Renal pelvis (tissue), 12 donors: Measurements from ENCODE around the gene PLA2G2C. TPM values are rescaled to one million over a fixed set of nuclear protein-coding genes. Genes with fewer than 3 reads are reported as not detected.
"Not testable (repeated sequence)": the region's sequence is repeated elsewhere in the genome, so short reads cannot be mapped to it uniquely, and the experiment has no call there.

Source experiments
- DNase-seq: peaks from one replicate; pipeline ENCODE4 v3.0.0-alpha.2; 2013
- long read RNA-seq, 16 experiments: transcript quantifications; one replicate each; lab custom pipeline, GENCODE V29; 2026
- polyA plus RNA-seq, 3 donors: library from polyadenylated mRNA; unstranded; fragments of 120-200 nt; gene quantifications; one replicate each; pipeline ENCODE4 v1.2.1, GENCODE V29; 2013; ENCODE audit not compliant: insufficient read length in 3 of 3

PLA2G2C gene
- polyA plus RNA-seq = under 1 TPM in 2 of 3 donors, not detected in 1; 0.12 to 0.14 TPM
- long read RNA-seq, donor 1 = 0 reads
- long read RNA-seq, donor 2 = 0 reads
- long read RNA-seq, donor 3 = 0 reads
- long read RNA-seq, donor 4 = 0 reads
- long read RNA-seq, donor 5 = 0 reads
- long read RNA-seq, donor 6 = 0 reads
- long read RNA-seq, donor 7 = 0 reads
- long read RNA-seq, donor 8 = 0 reads
- long read RNA-seq, donor 9 = 0 reads
- long read RNA-seq, donor 10 = 0 reads
- long read RNA-seq, donor 11 = 0 reads
- long read RNA-seq, donor 12 = 0 reads
- long read RNA-seq, donor 13 = 0 reads
- long read RNA-seq, donor 14 = 0 reads
- long read RNA-seq, donor 15 = 0 reads
- long read RNA-seq, donor 16 = 0 reads

- peak; percentile 64 for DNase-seq
Measured at GRCh38 chr1:20185834-20186782, at the start of gene PLA2G2C, which contains the start of gene UBXN10. Gene PLA2G2C, minus strand, starts transcription at chr1:20186518. Its CDS starts 9,155 bp downstream, at chr1:20177363. Gene UBXN10, plus strand, starts transcription at chr1:20186096. Its CDS starts 4,466 bp downstream, at chr1:20190562.

- no peak for DNase-seq
Measured at GRCh38 chr1:20234788-20235535, 48.6 kb upstream of the PLA2G2C start.

DNA sequence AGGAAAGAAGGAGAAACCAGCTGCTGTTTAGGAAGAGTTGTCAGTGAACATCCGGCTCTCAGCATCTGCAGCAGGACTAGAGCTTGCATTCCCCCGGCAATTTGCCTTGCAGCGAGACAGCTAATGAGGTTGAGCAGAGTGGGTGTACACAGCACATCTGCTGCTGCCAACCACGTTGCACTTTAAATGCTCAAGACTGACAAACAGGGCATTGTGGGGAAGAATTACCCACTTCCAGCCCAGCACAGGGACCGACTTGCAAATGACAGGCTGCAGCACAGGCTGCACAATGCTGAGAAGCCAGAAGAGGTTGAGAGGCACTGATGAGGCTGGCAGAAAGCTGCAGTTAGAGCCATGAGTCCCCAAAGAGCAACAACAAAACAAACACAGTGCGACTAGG lies 47.5 kb upstream of the PLA2G2C start:
- DNase-seq = no peak

DNA sequence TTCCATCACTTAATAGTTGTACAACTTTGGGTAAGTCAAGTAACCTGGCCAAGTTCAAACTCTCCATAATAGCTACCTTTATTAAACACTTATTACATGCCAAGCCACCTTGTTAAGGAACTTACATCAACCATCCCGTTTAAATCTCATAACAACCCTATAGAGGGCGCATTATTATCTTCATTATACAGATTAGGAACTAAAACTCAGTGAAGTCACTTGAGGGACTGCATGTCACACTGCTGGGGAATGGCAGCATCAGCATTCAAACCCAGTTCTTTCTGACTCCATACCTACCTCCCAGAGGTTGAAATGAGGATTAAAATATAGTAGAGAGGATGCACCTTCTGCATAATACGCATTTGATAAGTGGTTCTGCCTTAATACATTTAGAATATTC lies 47.1 kb upstream of the PLA2G2C start:
- no peak for DNase-seq

DNA sequence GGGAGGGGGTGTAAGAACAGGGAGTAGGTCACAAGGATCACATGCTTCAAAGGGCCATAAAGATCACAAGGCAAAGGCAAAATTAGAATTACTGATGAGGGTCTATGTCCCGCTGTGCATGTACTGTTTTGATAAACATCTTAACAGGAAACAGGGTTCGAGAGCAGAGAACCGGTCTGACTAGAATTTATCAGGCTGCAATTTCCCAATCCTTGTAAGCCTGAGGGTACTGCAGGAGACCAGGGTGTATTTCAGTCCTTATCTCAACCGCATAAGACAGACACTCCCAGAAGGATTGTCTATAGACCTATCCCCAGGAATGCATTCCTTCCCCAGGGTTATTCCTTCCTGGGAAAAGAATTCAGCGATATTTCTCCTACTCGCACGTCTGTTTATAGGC lies 46.2 kb upstream of the PLA2G2C start:
- DNase-seq = not testable (repeated sequence)

DNA sequence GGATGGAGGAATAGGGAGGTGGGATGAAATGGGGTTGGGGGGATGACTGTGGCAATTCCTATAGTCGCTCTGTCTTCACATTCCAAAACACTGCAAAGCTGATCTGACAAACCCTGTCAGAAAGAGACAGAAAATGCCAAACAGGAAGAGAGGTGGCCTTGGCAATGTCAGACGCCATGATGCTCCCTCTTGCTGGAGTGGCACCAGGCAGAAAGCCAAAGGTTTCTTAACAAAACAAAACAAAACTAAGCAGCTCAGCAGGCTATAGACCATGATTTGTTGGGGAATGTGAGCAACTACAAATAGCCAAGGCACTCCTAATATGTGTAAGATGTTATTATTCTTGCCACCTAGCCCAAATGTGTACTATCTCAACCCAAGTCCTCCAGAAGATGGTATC lies 42.9 kb upstream of the PLA2G2C start:
- DNase-seq = no peak

DNA sequence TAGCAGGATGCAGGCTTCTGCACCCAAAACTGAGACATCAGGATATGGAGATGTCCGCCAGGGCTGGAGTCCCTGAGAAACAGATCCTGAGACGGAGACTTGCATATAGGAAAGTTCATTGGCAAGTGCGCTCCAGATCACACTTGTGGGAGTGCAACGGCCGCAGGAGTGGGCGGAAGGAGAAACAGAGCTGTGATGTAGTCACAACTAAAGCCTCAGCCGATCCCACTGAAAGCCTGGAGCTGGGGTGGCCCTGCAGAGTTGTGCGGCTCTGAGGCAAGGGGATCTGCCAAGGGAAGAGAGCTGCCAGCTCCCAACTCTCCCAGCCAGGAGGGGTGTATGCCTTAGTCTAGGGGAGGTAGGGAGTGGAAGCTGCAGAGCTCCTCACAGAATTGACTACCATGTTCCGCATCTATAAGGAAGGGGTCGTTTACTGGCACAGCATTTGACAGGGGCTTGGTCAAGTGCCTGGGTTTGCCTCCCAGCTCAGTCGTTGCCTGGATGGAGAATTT lies 42.1 kb upstream of the PLA2G2C start:
- DNase-seq = no peak

GRCh38 chr1:20227704-20228103 lies 41.4 kb upstream of the PLA2G2C start:
- no peak for DNase-seq

DNA sequence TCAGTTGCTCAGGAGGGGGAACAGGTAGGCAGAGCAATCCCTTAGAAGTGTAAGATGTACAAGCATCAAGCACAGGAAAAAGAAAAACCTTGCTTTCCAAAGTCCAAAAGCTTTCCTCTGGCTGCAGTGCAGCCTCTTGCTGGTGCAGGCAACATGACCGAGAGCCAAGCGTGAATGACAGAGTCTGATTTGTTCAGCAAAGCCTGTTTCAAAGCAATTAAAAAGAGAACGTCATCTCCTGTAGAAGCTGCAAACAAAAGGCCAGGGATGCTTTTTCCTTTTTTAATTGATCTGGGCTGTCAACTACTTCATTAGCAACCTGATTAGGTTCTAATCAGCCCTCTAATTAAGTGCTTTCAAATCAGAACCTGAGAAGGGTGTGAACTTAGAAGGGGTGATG lies 38.2 kb upstream of the PLA2G2C start:
- no peak for DNase-seq

- DNase-seq = peak; percentile 42
Measured at GRCh38 chr1:20223551-20224419, 37.5 kb upstream of the PLA2G2C start.

- DNase-seq = no peak
Measured at GRCh38 chr1:20223106-20223505, 36.8 kb upstream of the PLA2G2C start.

DNA sequence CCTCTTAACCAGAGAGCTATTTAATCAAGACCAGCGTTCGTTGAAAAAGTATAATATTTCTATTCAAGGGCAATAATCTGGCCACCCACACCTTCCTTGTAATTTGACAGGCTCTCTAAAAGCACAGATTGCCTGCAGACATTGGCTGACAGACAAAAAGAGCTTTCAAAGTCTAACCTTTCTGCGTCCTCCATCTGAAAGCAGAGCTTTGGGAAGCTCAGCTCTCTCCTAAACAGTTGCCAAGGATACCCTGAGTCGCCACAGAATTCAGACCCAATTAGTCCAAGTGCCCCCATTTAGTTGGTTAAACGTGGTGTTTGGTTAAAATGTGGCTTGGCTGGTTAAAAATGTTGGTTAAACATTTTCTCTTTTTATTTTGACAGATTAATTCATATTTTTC lies 33.7 kb upstream of the PLA2G2C start:
- DNase-seq = no peak

- DNase-seq = not testable (repeated sequence)
Measured at GRCh38 chr1:20219053-20219452, 32.7 kb upstream of the PLA2G2C start.

DNA sequence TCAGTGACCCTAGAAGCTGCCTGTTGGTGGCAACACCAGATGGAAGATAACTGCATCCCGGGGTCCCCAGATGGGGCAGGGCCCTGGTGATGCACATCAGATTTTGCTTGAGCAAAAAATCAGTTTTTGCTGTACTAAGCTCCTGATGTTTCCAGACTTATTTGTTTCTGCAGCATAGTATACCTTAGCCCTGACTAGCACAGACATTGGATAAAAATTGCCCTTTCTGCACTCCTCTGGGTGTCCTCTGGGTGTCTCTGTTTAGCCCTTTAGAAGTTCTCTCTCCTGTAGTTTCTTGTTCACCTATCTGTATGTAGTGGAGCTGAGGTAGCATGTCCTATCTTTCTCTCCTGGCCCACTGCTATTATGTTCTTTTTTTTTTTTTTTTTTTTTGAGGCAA lies 30.3 kb upstream of the PLA2G2C start:
- no peak for DNase-seq

DNA sequence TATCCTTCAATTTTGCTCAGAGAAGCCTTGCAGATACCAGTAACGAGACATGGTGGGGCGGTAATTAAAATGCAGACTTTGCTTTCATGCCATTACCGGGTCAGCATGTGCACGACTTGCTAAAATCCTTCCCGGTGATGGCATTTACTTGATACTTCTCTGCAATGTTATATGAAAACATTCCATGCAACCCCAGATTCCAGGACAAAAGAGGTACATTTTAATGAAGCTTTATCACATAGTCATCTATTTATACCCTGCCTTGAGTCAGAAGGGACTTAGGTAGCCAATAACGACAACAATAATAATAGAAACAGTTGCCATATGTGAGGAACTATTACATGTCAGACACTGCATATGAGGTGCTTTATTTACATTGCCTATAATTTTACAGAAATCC lies 29.4 kb upstream of the PLA2G2C start:
- no peak for DNase-seq

DNA sequence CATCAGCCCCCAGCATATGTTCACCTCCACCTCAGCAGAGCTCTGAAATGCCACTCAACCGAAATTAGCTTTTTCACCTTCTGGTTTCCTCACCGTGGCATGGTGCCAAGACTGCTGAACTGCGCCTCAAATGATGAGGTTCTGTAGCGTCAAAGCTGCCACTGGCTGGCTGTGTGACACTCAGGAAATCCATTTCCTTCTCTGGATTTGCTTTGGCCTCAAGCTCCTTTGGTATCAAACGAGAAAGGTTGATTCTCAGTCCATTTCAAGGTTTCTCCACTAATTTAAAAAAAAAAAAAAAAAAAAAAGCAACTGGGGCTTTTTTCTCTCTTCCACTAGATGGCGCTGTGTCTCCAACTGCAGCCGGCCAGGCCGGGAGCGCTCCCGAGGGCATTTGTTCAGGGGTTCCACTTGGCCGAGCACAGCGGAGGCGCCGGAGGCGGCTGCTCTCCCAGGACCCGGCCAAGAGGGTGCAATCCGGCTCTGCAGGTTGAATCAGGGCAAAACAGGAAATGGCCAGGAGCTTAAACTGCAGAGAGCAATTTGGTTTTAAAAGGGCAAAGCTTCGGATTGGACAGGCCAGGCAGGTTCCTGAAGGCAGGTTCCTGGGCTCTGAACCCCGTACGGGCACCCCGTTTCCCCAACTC lies 26.5 kb upstream of the PLA2G2C start:
- DNase-seq = peak; percentile 82

GRCh38 chr1:20212085-20212684 lies 25.9 kb upstream of the PLA2G2C start:
- DNase-seq = no peak

- DNase-seq = no peak
Measured at GRCh38 chr1:20211511-20211931, 25.2 kb upstream of the PLA2G2C start.

DNA sequence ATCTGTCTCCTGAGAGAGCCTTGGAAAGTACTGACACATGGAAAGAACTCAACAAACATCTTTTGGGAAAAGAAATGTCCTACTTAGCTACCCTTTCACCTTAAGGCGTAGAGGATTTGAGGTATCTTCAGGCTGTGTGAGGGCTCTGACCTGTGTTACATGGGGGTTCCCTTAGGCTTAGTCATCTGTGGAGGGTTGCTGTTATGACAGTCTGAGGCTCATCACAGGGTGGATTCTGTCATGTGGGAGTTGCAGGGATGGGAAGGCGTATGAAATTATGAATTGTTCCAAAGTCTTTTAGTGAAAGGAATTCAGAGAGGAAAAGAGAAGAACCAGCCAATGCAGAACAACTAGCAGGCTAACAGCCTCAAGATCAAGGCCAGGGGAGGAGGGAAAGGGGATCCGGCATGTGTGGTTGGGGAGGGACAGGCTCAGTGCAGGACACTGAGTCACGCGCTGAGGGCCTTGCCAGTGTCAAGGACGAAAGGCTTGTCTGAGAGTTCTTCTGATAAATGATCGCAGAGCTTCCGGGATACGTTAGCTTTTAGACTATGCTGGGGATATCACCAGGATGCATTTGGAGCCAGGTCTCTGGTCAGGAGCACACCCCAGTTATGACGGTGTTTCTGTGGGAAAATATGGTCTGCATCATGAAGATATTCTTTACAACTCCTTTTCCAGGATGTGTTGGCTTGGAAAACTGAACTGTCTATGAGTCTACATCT lies 24.6 kb upstream of the PLA2G2C start:
- DNase-seq = no peak
